ENCODE data around the gene CEP350. TPM values are rescaled to one million over a fixed set of nuclear protein-coding genes. Genes with fewer than 3 reads are reported as not detected.

Gene CEP350
- total RNA-seq, 1 donor from 2014 or later, result 60.8 TPM

- ATAC-seq (ENCODE audit: low read depth) (no peak), DNase-seq (no peak)
- POLR2A ChIA-PET, result no interaction called here
- peaks cover 23% of the 10 kb centered on the region for H3K4me1 Mint-ChIP-seq
- intact Hi-C loops (cut with micrococcal nuclease), result loop anchor here (10.0 kb wide), 2 partner anchors 866 to 1866 kb away; partner anchors contain the start of gene STX6
- CTCF ChIA-PET, result interaction anchor here (0.6 to 1.3 kb wide), 2 partner anchors 10 to 343 kb away, joined by 3 read pairs; no protein-coding TSS in a partner anchor
- no peaks in the 10 kb centered on the region for H3K9me3 Mint-ChIP-seq
- no peaks in the 10 kb centered on the region for H3K27me3 Mint-ChIP-seq
- H3K4me3 Mint-ChIP-seq, result no peak overlapping the region
- H3K36me3 Mint-ChIP-seq (ENCODE audit: low read depth), result peaks cover 5% of the 10 kb centered on the region
- TF ChIP-seq CTCF (IDR thresholded peaks at IDR 0.05), result no peak
- H3K27ac Mint-ChIP-seq, result no peak overlapping the region
These were observed 203.8 kb downstream of the CEP350 start for GRCh38 chr1:180158149-180159147.

DNA sequence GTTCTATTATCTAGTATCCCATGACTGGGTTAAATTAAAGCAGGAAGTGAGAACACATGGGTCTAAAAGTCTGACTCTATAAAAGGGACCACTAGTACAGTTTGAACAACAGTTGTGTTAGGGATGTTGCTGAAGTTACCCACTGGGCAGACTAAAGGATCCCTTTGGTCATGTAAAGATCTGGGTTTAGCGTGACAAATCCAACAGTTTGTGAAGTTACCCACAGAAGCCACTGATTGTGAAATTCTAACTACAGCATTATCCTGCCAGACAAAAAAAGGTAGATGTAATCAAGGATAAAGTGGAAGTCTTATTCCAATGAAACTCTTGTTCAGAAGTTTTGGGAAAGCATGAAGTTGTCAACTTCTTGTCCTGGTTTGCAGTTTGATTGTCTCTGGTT, 205.7 kb downstream of the CEP350 start:
- Mint-ChIP-seq H3K9me3 (no peaks in the 10 kb centered on the region), H3K27me3 (no peaks in the 10 kb centered on the region), H3K36me3 (ENCODE audit: low read depth) (peaks cover under 1% of the 10 kb centered on the region), H3K4me3 (no peak overlapping the region), H3K27ac (no peak overlapping the region), H3K4me1 (peaks cover 16% of the 10 kb centered on the region)
- TF ChIP-seq CTCF (IDR thresholded peaks at IDR 0.05), result no peak
- intact Hi-C loops (cut with micrococcal nuclease), result no loop called here
- DNase-seq (no peak), ATAC-seq (ENCODE audit: low read depth) (no peak)
- CTCF ChIA-PET, result no interaction called here
- POLR2A ChIA-PET, result no interaction called here

- CTCF ChIA-PET, result no interaction called here
- intact Hi-C loops (cut with micrococcal nuclease), result no loop called here
These were observed 208.4 kb downstream of the CEP350 start for GRCh38 chr1:180163041-180163440.

More at GRCh38 chr1:180163041-180163440, 208.4 kb downstream of the CEP350 start:
- no peak for TF ChIP-seq CTCF (IDR thresholded peaks at IDR 0.05)
- ATAC-seq (ENCODE audit: low read depth), result no peak
- Mint-ChIP-seq H3K4me3 (no peak overlapping the region), H3K4me1 (no peaks in the 10 kb centered on the region), H3K36me3 (ENCODE audit: low read depth) (peaks cover 3% of the 10 kb centered on the region), H3K9me3 (no peaks in the 10 kb centered on the region), H3K27me3 (no peaks in the 10 kb centered on the region), H3K27ac (no peak overlapping the region)
- POLR2A ChIA-PET, result no interaction called here
- DNase-seq, result no peak

Other genes starting within 250 kb of the CEP350 start
- gene FAM163A, start 211.5 kb upstream of the CEP350 start, total RNA-seq, result not detected in 2 replicates
- 41.4 and 49.4 TPM in 2 replicates for gene TOR1AIP2, start 77.0 kb upstream of the CEP350 start, total RNA-seq
- 42.3 and 46.6 TPM in 2 replicates for gene TOR1AIP1, start 72.5 kb upstream of the CEP350 start, total RNA-seq
- gene QSOX1, start 200.1 kb downstream of the CEP350 start, total RNA-seq, result 11.9 and 12.9 TPM in 2 replicates